ENCODE results near the gene MYO7B.

GRCh38 chr2:127648321-127648720 is 112.8 kb downstream of the MYO7B start:
- TF ChIP-seq CTCF (conservative IDR thresholded peaks at IDR 0.05; ENCODE audit: low read length) (no peak), EZH2phosphoT487 (IDR thresholded peaks at IDR 0.05; ENCODE audit: borderline replicate concordance, low read depth, low read length) (no peak)
